Naive B cell (primary cell): ENCODE results near the gene DUSP21. TPM values are rescaled to one million over a fixed set of nuclear protein-coding genes. Genes with fewer than 3 reads are reported as not detected.
A peak's percentile ranks its signal among the peaks of the same experiment; 100 is the strongest.
"Not testable (repeated sequence)": the region's sequence is repeated elsewhere in the genome, so short reads cannot be mapped to it uniquely, and the experiment has no call there.

ENCODE experiments used
- ATAC-seq, 2 donors: fragments of 150-1000 bp; cut with Tn5 transposase; 2 replicates each; pipeline ENCODE4 v1.10.0; 2021; ENCODE audit warnings: low read depth in 2 of 2, mild to moderate bottlenecking in 2 of 2, moderate library complexity in 2 of 2
- DNase-seq: peaks from one replicate; pipeline ENCODE4 v3.0.0; 2022
- H3K27ac Mint-ChIP-seq, 6 donors: one replicate each; pipeline ENCODE4 v1.8.0; 2020 to 2022; ENCODE audit warnings: mild to moderate bottlenecking in 6 of 6, mixed read lengths in 6 of 6, moderate library complexity in 5 of 6, inconsistent platforms in 2 of 6
- H3K27me3 Mint-ChIP-seq, 3 donors: one replicate each; pipeline ENCODE4 v1.8.0; 2021 to 2022; ENCODE audit warnings: mixed read lengths in 3 of 3, mild to moderate bottlenecking in 1 of 3
- H3K36me3 Mint-ChIP-seq, 2 donors: one replicate each; pipeline ENCODE4 v1.8.0; 2020 to 2022; ENCODE audit warnings: mixed read lengths in 2 of 2, inconsistent platforms in 1 of 2, mild to moderate bottlenecking in 1 of 2
- H3K4me1 Mint-ChIP-seq, 3 donors: one replicate each; pipeline ENCODE4 v1.8.0; 2020 to 2022; ENCODE audit warnings: mixed read lengths in 3 of 3, inconsistent platforms in 1 of 3, mild to moderate bottlenecking in 1 of 3, moderate library complexity in 1 of 3
- H3K4me3 Mint-ChIP-seq, 8 donors: one replicate each; pipeline ENCODE4 v1.8.0; 2020 to 2022; ENCODE audit warnings: mild to moderate bottlenecking in 8 of 8, mixed read lengths in 8 of 8, moderate library complexity in 8 of 8, inconsistent platforms in 2 of 8
- H3K9me3 Mint-ChIP-seq, 7 donors: one replicate each; pipeline ENCODE4 v1.8.0; 2020 to 2022; ENCODE audit warnings: mixed read lengths in 7 of 7, mild to moderate bottlenecking in 5 of 7, inconsistent platforms in 2 of 7, moderate library complexity in 1 of 7
- polyA plus RNA-seq, 6 donors: library from polyadenylated mRNA; unstranded; fragments of 300-500 nt; fragmentation: Illumina TruSeq; gene quantifications; one replicate each; pipeline ENCODE4 v1.2.3, GENCODE V29; 2021; ENCODE audit warnings: low read depth in 6 of 6

The DUSP21 gene
- not detected for polyA plus RNA-seq

DNA sequence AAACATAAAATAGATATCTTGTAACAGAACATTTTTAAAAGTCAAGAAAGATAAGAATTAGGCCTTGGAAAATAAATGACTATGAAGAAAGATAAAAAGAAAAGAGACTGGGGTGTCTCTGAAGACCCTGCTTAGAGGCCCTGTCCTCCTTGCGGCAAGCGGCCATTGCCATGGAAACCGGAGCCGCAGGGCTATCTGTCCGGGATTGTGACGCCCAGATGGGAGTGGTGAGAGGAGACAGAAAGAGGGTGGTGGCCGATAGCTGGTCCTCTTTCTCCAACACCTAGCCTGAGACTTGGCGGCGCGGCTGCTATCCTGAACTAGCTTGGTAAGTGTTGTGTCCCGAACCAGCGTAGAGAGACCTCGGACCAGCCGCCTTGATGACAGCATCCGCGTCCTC is at the start of gene DUSP21:
Gene DUSP21 (plus strand): TSS at position 269 of the 400 bp plus-strand sequence. CDS start 112 bp downstream, at position 381.
- no peak for ATAC-seq
- H3K27ac Mint-ChIP-seq: no peak within 1 kb of the TSS
- peaks cover 0 to 2% (median 0%) of the 10 kb centered on the region in 7 donors for H3K9me3 Mint-ChIP-seq
- H3K27me3 Mint-ChIP-seq: no peaks in the 10 kb centered on the region
- DNase-seq: no peak
- no peaks in the 10 kb centered on the region for H3K4me1 Mint-ChIP-seq
- H3K36me3 Mint-ChIP-seq: no peaks in the 10 kb centered on the region
- H3K4me3 Mint-ChIP-seq: no peak within 1 kb of the TSS

DNA sequence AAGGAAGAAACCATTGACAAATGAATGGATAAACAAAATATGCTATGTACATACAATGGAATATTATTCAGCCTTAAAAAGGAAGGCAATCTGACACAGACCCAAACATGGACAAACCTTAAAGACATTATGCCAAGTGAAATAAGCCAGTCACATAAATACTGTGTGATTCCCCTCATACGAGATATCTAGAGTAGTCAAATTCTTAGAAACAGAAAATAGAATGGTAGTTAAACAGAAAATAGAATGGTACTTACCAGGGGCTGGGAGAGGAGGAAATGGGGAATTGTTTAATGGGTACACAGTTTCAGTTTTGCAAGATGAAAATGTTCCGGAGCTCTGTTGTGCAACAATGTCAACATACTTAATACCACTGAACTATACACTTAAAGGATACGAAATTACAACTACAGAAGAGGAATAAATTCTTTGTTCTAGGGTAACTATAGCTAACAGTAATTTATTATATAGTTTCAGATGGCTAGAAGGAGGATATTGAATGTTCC is 47.8 kb upstream of the DUSP21 start:
- ATAC-seq: no peak
- peak overlapping the region in 1 of 6 donors; percentile 55 for H3K27ac Mint-ChIP-seq
- no peaks in the 10 kb centered on the region for H3K27me3 Mint-ChIP-seq
- no peak for DNase-seq
- peaks cover 0 to 5% (median 0%) of the 10 kb centered on the region in 7 donors for H3K9me3 Mint-ChIP-seq
- no peaks in the 10 kb centered on the region for H3K4me1 Mint-ChIP-seq
- H3K36me3 Mint-ChIP-seq: no peaks in the 10 kb centered on the region
- no peak overlapping the region for H3K4me3 Mint-ChIP-seq

DNA sequence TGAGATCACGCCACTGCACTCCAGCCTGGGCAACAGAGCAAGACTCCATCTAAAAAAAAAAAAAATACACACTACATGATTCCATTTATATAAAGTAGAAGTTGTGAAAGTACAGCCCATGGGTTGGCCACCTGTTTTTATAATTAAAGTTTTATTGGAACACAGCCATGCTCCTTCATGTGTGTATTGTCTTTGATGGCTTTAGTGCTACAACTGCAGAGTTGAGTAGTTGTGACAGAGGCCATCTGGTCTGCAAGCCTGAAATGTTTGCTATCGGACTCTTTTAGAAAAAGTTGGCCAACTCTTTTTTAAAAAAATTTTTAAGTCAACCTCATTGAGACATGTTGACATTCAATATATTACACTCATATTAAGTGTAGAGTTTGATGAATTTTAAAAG is 41.2 kb upstream of the DUSP21 start:
- H3K36me3 Mint-ChIP-seq: no peaks in the 10 kb centered on the region

DNA sequence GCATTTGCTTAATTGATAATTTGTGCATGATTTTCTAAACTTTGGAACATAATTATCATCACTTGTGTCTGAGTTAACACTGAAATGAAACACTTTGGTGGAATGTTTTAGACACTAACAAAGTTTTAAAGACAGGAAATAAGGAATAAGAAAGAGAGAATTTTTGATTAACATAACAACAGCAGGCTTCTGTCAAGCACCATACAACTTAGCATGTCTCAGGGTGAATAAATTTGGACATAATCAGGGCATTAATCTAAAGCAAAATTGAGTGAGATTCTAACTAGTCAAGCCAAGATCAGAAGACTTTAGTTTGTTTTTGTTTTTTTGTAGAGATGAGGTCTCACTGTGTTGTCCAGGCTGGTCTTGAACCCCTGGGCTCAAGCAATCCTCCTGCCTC is 28.1 kb upstream of the DUSP21 start:
- no peak for ATAC-seq
- H3K36me3 Mint-ChIP-seq: no peaks in the 10 kb centered on the region
- H3K27ac Mint-ChIP-seq: no peak overlapping the region
- no peak for DNase-seq
- H3K4me3 Mint-ChIP-seq: no peak overlapping the region
- H3K9me3 Mint-ChIP-seq: peaks cover 0 to 3% (median 0%) of the 10 kb centered on the region in 7 donors
- H3K27me3 Mint-ChIP-seq: peaks cover 0 to 26% (median 0%) of the 10 kb centered on the region in 3 donors
- no peaks in the 10 kb centered on the region for H3K4me1 Mint-ChIP-seq

More for the DNA sequence above, 41.2 kb upstream of the DUSP21 start:
- H3K9me3 Mint-ChIP-seq: peaks cover 0 to 6% (median 2%) of the 10 kb centered on the region in 7 donors
- H3K4me3 Mint-ChIP-seq: no peak overlapping the region
- DNase-seq (no peak), ATAC-seq (no peak)
- no peaks in the 10 kb centered on the region for H3K27me3 Mint-ChIP-seq
- H3K4me1 Mint-ChIP-seq: no peaks in the 10 kb centered on the region
- H3K27ac Mint-ChIP-seq: no peak overlapping the region

DNA sequence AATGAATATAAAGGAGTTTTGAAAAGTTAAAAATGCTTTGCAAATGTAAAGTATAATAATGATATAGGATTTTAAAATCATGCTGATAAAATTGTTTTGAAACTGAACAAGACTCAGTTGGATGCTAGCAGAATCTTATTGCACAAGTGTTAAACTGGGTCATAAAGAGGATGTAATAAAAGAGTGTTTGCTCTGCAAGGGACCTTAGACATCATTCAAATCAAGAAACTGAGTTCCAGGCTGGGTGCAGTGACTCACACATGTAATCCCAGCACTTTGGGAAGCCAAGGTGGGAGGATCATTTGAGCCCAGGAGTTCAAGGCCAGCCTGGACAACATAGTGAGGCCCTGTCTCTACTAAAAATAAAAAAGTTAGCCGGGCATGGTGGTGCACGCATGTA is 27.5 kb upstream of the DUSP21 start:
- Mint-ChIP-seq H3K36me3 (no peaks in the 10 kb centered on the region), H3K4me3 (no peak overlapping the region), H3K9me3 (peaks cover 0 to 3% (median 0%) of the 10 kb centered on the region in 7 donors), H3K4me1 (no peaks in the 10 kb centered on the region), H3K27ac (no peak overlapping the region), H3K27me3 (peaks cover 0 to 26% (median 0%) of the 10 kb centered on the region in 3 donors)
- no peak for DNase-seq
- no peak for ATAC-seq

DNA sequence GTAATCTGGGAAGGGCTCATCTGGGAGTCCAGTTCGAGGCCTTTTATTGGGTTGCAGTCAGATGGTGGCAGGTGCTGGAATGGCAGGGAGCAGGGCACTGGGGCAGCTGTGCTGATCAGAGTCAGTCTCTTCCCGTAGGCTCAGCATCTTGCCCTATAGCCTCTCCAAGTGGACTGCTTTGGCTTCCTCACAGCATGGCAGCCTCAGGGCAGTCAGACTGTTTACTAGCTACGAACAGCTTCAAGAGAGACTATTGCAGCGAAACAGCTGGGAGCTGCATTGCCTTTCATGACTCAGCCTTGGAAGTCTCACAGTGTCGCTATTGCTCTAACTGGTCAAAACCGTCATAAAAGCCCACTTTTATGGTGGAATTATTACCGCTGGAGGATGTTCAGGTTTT is 26.8 kb upstream of the DUSP21 start:
- Mint-ChIP-seq H3K27ac (no peak overlapping the region), H3K9me3 (peaks cover 0 to 5% (median 4%) of the 10 kb centered on the region in 7 donors), H3K36me3 (peaks cover 0 to 3% of the 10 kb centered on the region in 2 donors), H3K4me1 (no peaks in the 10 kb centered on the region), H3K27me3 (peaks cover 0 to 26% (median 0%) of the 10 kb centered on the region in 3 donors), H3K4me3 (no peak overlapping the region)
- DNase-seq (no peak), ATAC-seq (no peak)

DNA sequence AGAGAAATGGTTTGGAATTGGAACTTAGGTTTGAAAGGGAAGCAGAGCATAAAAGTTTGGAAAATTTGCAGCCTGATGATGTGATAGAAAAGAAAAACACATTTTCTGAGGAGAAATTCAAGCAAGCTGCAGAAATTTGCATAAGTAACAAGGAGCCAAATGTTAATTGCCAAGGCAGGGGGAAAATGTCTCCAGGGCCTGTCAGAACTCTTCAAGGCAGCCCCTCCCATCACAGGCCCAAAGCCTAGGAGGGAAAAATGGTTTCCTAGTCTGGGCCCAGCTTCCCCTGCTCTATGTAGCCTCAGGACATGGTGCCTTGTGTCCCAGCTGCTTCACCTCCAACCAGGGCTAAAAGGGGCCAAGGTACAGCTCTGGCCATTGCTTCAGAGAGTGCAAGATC is 21.2 kb upstream of the DUSP21 start:
- H3K9me3 Mint-ChIP-seq: peaks cover 0 to 9% (median 7%) of the 10 kb centered on the region in 7 donors
- peaks cover 0 to 7% of the 10 kb centered on the region in 2 donors for H3K36me3 Mint-ChIP-seq
- H3K27ac Mint-ChIP-seq: no peak overlapping the region
- no peaks in the 10 kb centered on the region for H3K4me1 Mint-ChIP-seq
- ATAC-seq (no peak), DNase-seq (no peak)
- no peaks in the 10 kb centered on the region for H3K27me3 Mint-ChIP-seq
- H3K4me3 Mint-ChIP-seq: peak overlapping the region in 1 of 8 donors; percentile 60

DNA sequence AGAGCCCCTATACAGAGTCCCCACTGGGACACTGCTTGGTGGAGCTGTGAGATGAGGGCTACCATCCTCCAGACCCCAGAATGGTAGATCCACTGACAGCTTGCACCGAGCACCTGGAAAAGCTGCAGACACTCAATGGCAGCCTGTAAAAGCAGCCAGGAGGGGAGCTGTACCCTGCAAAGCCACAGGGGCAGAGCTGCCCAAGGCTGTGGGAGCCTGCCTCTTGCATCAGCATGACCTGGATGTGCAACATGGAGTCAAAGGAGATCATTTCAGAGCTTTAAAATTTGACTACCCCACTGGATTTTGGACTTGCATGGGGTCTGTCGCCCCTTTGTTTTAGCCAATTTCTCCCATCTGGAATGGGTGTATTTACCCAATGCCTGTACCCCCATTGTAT is 20.6 kb upstream of the DUSP21 start:
- H3K4me3 Mint-ChIP-seq: not testable (repeated sequence)

DNA sequence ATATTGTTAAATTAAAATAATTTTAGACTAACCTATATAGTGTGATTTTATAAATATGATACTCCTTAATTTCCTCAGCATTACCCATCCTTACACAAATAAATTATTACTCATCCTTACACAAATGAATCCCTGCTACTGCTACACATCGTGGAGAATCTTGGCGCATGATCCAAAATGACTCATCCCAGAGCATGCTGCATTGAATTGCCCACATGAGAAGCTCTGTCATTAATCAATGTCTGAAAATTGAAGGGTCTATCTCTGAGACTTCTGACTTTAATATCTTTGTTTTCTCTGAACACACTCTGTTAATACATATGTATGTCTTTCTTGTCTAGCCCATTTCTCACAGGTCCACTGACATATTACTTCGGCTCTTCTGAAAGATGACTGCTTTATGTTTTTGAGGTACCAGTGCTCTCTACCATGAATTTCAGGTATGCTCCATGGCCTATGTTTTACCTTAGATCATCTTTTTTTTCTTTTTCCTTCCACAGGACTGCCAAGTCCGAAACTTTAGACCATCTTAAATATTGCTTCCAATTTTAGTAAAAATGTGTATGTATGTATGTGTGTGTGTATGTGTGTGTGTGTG is 15.7 kb upstream of the DUSP21 start:
- no peaks in the 10 kb centered on the region for H3K4me1 Mint-ChIP-seq
- DNase-seq (no peak), ATAC-seq (no peak)
- no peaks in the 10 kb centered on the region for H3K36me3 Mint-ChIP-seq
- no peaks in the 10 kb centered on the region for H3K27me3 Mint-ChIP-seq
- no peak overlapping the region for H3K4me3 Mint-ChIP-seq
- no peak overlapping the region for H3K27ac Mint-ChIP-seq
- H3K9me3 Mint-ChIP-seq: no peaks in the 10 kb centered on the region

More for the DNA sequence above, 20.6 kb upstream of the DUSP21 start:
- H3K36me3 Mint-ChIP-seq, H3K9me3 Mint-ChIP-seq, H3K4me1 Mint-ChIP-seq, ATAC-seq, H3K27me3 Mint-ChIP-seq, DNase-seq: not testable (repeated sequence)
- H3K27ac Mint-ChIP-seq: peak overlapping the region in 1 of 6 donors; percentile 47

DNA sequence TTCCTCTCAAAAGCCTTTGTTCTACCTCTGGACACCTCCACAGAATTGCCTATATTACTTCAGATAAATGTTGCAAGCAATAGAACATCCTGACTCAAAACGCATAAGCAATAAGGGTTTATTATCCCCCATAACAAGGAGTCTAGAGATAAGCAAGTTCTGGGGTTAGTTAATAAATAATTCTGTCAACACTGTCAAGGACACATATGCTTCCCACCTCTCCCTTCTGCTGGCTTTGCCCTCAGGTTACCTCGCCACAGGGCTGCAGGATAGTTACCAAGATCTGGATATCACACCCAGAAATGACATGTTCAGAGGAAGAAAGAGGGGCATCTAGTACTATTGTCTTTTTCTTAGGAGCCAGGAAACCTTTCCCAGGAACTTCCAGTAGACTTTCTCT is 14.0 kb upstream of the DUSP21 start:
- Mint-ChIP-seq H3K9me3 (no peaks in the 10 kb centered on the region), H3K36me3 (no peaks in the 10 kb centered on the region), H3K4me3 (no peak overlapping the region), H3K4me1 (no peaks in the 10 kb centered on the region), H3K27me3 (peaks cover 0 to 6% (median 6%) of the 10 kb centered on the region in 3 donors), H3K27ac (no peak overlapping the region)
- DNase-seq (no peak), ATAC-seq (no peak)

DNA sequence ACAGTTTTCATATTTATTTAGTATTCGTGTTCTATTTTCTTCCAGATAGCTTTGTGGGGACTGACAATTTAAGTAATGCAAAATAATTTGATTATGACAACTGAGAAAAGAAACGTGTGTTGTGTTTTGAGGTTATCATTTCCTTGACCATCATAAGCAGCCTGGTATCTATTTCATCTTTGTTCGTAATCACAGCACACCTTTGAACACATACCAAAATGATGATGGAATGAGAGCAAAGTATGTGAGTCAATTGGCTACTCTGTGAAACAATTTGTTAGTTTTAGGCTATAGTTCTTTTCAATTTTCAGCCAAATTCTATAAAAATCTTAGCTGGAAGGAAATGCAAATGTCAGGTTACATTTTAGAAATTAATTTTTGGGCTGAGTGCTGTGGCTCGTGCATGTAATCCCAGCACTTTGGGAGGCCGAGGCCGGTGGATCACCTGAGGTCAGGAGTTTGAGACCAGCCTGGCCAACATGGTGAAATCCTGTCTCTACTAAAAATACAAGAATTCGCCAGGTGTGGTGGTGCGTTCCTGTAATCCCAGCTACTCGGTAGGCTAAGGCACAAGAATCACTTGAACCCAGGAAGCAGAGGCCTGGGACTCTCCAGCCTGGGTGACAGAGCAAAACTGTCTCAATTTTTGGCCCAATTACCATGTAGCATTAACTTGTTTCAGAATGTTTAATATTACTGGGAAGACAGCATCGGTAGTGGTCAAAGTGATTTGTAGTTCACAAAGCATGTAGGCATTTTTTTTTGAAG is 1.1 kb upstream of the DUSP21 start:
- no peaks in the 10 kb centered on the region for H3K36me3 Mint-ChIP-seq
- H3K27me3 Mint-ChIP-seq: no peaks in the 10 kb centered on the region
- no peaks in the 10 kb centered on the region for H3K4me1 Mint-ChIP-seq
- DNase-seq (no peak), ATAC-seq (no peak)
- H3K9me3 Mint-ChIP-seq: peaks cover 0 to 2% (median 0%) of the 10 kb centered on the region in 7 donors
- no peak overlapping the region for H3K4me3 Mint-ChIP-seq
- H3K27ac Mint-ChIP-seq: no peak overlapping the region

DNA sequence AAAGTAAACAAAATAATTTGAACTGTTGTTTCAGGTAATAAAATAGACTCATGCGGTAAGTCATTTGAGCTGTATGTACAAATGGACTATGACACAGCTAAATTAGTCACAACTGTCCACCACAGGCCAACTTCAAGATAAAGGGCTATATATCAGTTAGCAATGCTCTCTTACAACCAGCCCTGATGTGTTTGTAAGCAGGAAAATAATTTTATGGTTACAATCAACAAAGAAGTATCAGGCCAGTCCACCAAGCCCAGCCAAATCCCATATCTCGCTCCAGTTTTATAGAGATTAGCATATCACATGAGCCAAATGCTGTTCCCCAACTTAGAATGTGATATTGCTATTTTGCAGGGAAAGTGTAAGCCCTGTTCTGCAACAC is 511 bp upstream of the DUSP21 start:
- Mint-ChIP-seq H3K4me3 (no peak overlapping the region), H3K36me3 (no peaks in the 10 kb centered on the region), H3K27ac (no peak overlapping the region), H3K9me3 (peaks cover 0 to 2% (median 0%) of the 10 kb centered on the region in 7 donors), H3K27me3 (no peaks in the 10 kb centered on the region), H3K4me1 (no peaks in the 10 kb centered on the region)
- DNase-seq (no peak), ATAC-seq (no peak)

DNA sequence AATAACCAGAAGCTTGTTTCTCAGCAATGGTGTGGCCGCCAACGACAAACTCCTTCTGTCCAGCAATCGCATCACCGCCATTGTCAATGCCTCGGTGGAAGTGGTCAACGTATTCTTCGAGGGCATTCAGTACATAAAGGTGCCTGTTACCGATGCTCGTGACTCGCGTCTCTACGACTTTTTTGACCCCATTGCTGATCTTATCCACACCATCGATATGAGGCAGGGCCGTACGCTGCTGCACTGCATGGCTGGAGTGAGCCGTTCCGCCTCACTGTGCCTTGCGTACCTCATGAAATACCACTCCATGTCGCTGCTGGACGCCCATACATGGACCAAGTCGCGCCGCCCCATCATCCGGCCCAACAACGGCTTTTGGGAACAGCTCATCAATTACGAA is 383 bp downstream of the DUSP21 start:
- ATAC-seq: no peak
- DNase-seq: no peak
- no peaks in the 10 kb centered on the region for H3K27me3 Mint-ChIP-seq
- H3K4me1 Mint-ChIP-seq: no peaks in the 10 kb centered on the region
- H3K9me3 Mint-ChIP-seq: peaks cover 0 to 2% (median 0%) of the 10 kb centered on the region in 7 donors
- no peaks in the 10 kb centered on the region for H3K36me3 Mint-ChIP-seq
- no peak overlapping the region for H3K27ac Mint-ChIP-seq
- H3K4me3 Mint-ChIP-seq: no peak overlapping the region

DNA sequence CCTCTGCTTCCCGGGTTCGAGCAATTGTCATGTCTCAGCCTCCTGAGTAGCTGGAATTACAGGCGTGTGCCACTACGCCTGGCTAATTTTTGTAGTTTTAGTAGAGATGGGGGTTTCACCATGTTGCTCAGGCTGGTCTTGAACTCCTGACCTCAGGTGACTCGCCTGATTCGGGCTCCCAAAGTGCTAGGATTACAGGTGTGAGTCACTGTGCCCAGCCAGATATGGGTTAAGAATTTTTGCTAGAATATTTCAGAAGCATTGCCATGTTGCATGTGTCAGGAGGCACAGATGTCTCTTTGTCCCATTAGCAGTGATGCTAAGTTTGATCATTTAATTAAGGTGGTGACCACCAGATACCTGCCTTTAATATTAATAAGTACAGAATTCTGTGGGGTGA is 7.1 kb downstream of the DUSP21 start:
- not testable (repeated sequence) for ATAC-seq, H3K36me3 Mint-ChIP-seq, H3K9me3 Mint-ChIP-seq, H3K27me3 Mint-ChIP-seq, DNase-seq, H3K4me3 Mint-ChIP-seq, H3K4me1 Mint-ChIP-seq, H3K27ac Mint-ChIP-seq
